Fibroblast of skin of left biceps (primary cell): Measurements from ENCODE around the gene COL16A1.

ENCODE experiments used
- DNase-seq, 2 experiments: peaks; one replicate each; pipeline ENCODE4 v3.0.0-alpha.2; 2013; ENCODE audit warnings: low read depth in 2 of 2

The COL16A1 gene

GRCh38 chr1:31703431-31704270 lies at the start of gene COL16A1:
COL16A1 (minus strand) TSS chr1:31704017; CDS start chr1:31702193, 1,824 bp downstream.
- DNase-seq: peak; percentile 71 to 75

- no peak for DNase-seq
Observed at GRCh38 chr1:31752952-31753475, 49.2 kb upstream of the COL16A1 start.

- DNase-seq: no peak
Observed at GRCh38 chr1:31752258-31752657, 48.4 kb upstream of the COL16A1 start.

GRCh38 chr1:31751822-31752241 lies 48.0 kb upstream of the COL16A1 start:
- DNase-seq: no peak

GRCh38 chr1:31750858-31751510 lies 47.2 kb upstream of the COL16A1 start:
- DNase-seq: peak in 1 of 2 experiments; percentile 24

- DNase-seq: no peak
Observed at GRCh38 chr1:31749785-31750735, 46.2 kb upstream of the COL16A1 start.

GRCh38 chr1:31748365-31748764 lies 44.5 kb upstream of the COL16A1 start:
- DNase-seq: no peak

GRCh38 chr1:31747304-31747703 lies 43.5 kb upstream of the COL16A1 start:
- no peak for DNase-seq

- DNase-seq: no peak
Observed at GRCh38 chr1:31746687-31747086, 42.9 kb upstream of the COL16A1 start.

- DNase-seq: no peak
Observed at GRCh38 chr1:31745946-31746670, 42.3 kb upstream of the COL16A1 start.

- DNase-seq: peak in 1 of 2 experiments; percentile 19
Observed at GRCh38 chr1:31745096-31745945, 41.5 kb upstream of the COL16A1 start.

- DNase-seq: no peak
Observed at GRCh38 chr1:31744165-31744888, 40.5 kb upstream of the COL16A1 start.

GRCh38 chr1:31742462-31743212 lies 38.8 kb upstream of the COL16A1 start:
- DNase-seq: no peak

GRCh38 chr1:31739346-31739745 lies 35.5 kb upstream of the COL16A1 start:
- no peak for DNase-seq

GRCh38 chr1:31736675-31737074 lies 32.9 kb upstream of the COL16A1 start:
- DNase-seq: no peak

- DNase-seq: no peak
Observed at GRCh38 chr1:31735571-31735970, 31.8 kb upstream of the COL16A1 start.

GRCh38 chr1:31734582-31735107 lies 30.8 kb upstream of the COL16A1 start:
- DNase-seq: no peak
